GM23338 (cell line): ENCODE results near the gene TCERG1L. TPM values are rescaled to one million over a fixed set of nuclear protein-coding genes. Genes with fewer than 3 reads are reported as not detected.

ENCODE experiments used
- ATAC-seq: fragments of 200-7000 bp; cut with Tn5 transposase; 3 replicates; pipeline ENCODE4 v1.9.1; 2020
- DNase-seq: peaks from one replicate; pipeline ENCODE4 v3.0.0-alpha.2; 2015; ENCODE audit warnings: low spot score
- H2AFZ ChIP-seq: fragments of 200-600 bp; sonication (generic); 2 replicates; pipeline ENCODE4 v1.8.0; 2016; ENCODE audit warnings: antibody characterized with exemption, mild to moderate bottlenecking, moderate library complexity
- H3F3A ChIP-seq: fragments of 200-600 bp; sonication (generic); replicated peaks from 2 replicates; pipeline ENCODE4 v1.8.0; 2017; ENCODE audit warnings: antibody characterized with exemption, mixed run types, low read depth
- H3K27ac ChIP-seq: fragments of 200-600 bp; sonication (generic); 2 replicates; pipeline ENCODE4 v1.6.1; 2016; ENCODE audit warnings: low read depth
- H3K27me3 ChIP-seq: fragments of 200-600 bp; sonication (generic); 2 replicates; pipeline ENCODE4 v1.8.0; 2016; ENCODE audit warnings: mild to moderate bottlenecking, mixed run types, moderate library complexity; ENCODE audit not compliant: insufficient read depth
- H3K36me3 ChIP-seq: fragments of 200-600 bp; sonication (generic); 2 replicates; pipeline ENCODE4 v1.8.0; 2016; ENCODE audit warnings: mild to moderate bottlenecking; ENCODE audit not compliant: insufficient read depth
- H3K4me1 ChIP-seq: fragments of 200-600 bp; sonication (generic); 2 replicates; pipeline ENCODE4 v1.8.0; 2016; ENCODE audit warnings: mild to moderate bottlenecking, moderate library complexity; ENCODE audit not compliant: insufficient read depth
- H3K4me2 ChIP-seq: fragments of 200-600 bp; sonication (generic); 2 replicates; pipeline ENCODE4 v1.7.1; 2017; ENCODE audit warnings: mixed run types
- H3K4me3 ChIP-seq: fragments of 200-600 bp; sonication (generic); 2 replicates; pipeline ENCODE4 v1.6.1; 2016; ENCODE audit warnings: mixed run types
- H3K79me2 ChIP-seq: fragments of 200-600 bp; sonication (generic); replicated peaks from 2 replicates; pipeline ENCODE4 v1.8.0; 2017; ENCODE audit warnings: mild to moderate bottlenecking; ENCODE audit not compliant: insufficient read depth
- H3K9me2 ChIP-seq: fragments of 200-600 bp; sonication (generic); 2 replicates; pipeline ENCODE4 v1.8.0; 2017; ENCODE audit not compliant: insufficient read depth
- H4K20me1 ChIP-seq: fragments of 200-600 bp; sonication (generic); replicated peaks from 2 replicates; pipeline ENCODE4 v1.8.0; 2017; ENCODE audit warnings: mild to moderate bottlenecking; ENCODE audit not compliant: insufficient read depth
- H3K27ac Mint-ChIP-seq: 2 replicates; pipeline ENCODE4 v1.8.0; 2020; ENCODE audit warnings: inconsistent platforms, mild to moderate bottlenecking, moderate library complexity, mixed read lengths
- H3K27me3 Mint-ChIP-seq: 3 replicates; pipeline ENCODE4 v1.8.0; 2022; ENCODE audit warnings: low read depth, mild to moderate bottlenecking, moderate library complexity, mixed read lengths, inconsistent platforms; ENCODE audit not compliant: insufficient read depth, poor library complexity
- H3K36me3 Mint-ChIP-seq: 3 replicates; pipeline ENCODE4 v1.8.0; 2021; ENCODE audit warnings: low read depth, mild to moderate bottlenecking, inconsistent platforms, moderate library complexity, mixed read lengths
- H3K4me1 Mint-ChIP-seq: 3 replicates; pipeline ENCODE4 v1.8.0; 2020; ENCODE audit warnings: mild to moderate bottlenecking, inconsistent platforms, mixed read lengths
- H3K4me3 Mint-ChIP-seq: 3 replicates; pipeline ENCODE4 v1.8.0; 2021; ENCODE audit warnings: moderate library complexity, mild to moderate bottlenecking, inconsistent platforms, mixed read lengths
- H3K9me3 Mint-ChIP-seq: 3 replicates; pipeline ENCODE4 v1.8.0; 2020; ENCODE audit warnings: moderate library complexity, mild to moderate bottlenecking, inconsistent platforms, mixed read lengths
- CREB1 ChIP-seq: fragments of 250-450 bp; sonication (Bioruptor Pico); IDR thresholded peaks from 2 replicates; pipeline ENCODE4 v1.5.0; 2020; ENCODE audit warnings: low read depth, mild to moderate bottlenecking, moderate library complexity
- EZH2 ChIP-seq: fragments of 200-600 bp; sonication (generic); IDR thresholded peaks from one replicate; pipeline ENCODE4 v1.8.0; 2017; ENCODE audit warnings: antibody characterized with exemption, mild to moderate bottlenecking, low read depth; ENCODE audit not compliant: unreplicated experiment
- EZH2phosphoT487 ChIP-seq: fragments of 200-600 bp; sonication (generic); IDR thresholded peaks from one replicate; pipeline ENCODE4 v1.8.1; 2018; ENCODE audit warnings: antibody characterized with exemption; ENCODE audit not compliant: unreplicated experiment
- JUNB ChIP-seq: IDR thresholded peaks from one replicate; pipeline ENCODE4 v1.6.1; 2016; ENCODE audit warnings: antibody characterized with exemption; ENCODE audit not compliant: unreplicated experiment
- NANOG ChIP-seq: IDR thresholded peaks from 2 replicates; pipeline ENCODE4 v1.6.1; 2016; ENCODE audit warnings: antibody characterized with exemption, borderline replicate concordance
- POLR2AphosphoS5 ChIP-seq: IDR thresholded peaks from 2 replicates; pipeline ENCODE4 v1.6.1; 2016; ENCODE audit warnings: antibody characterized with exemption, low read depth
- STAT1 ChIP-seq: IDR thresholded peaks from one replicate; pipeline ENCODE4 v1.6.1; 2016; ENCODE audit warnings: antibody characterized with exemption; ENCODE audit not compliant: unreplicated experiment
- ZNF114 ChIP-seq: fragments of 250-450 bp; sonication (Bioruptor Pico); IDR thresholded peaks from 2 replicates; pipeline ENCODE4 v1.5.0; 2020; ENCODE audit warnings: mild to moderate bottlenecking, moderate library complexity
- ZNF331 ChIP-seq: fragments of 250-450 bp; sonication (Bioruptor Pico); IDR thresholded peaks from 2 replicates; pipeline ENCODE4 v1.5.0; 2020; ENCODE audit warnings: low read depth, mild to moderate bottlenecking, moderate library complexity
- polyA plus RNA-seq: library from polyadenylated mRNA; unstranded; fragments of >200 nt; fragmentation: Nextera tagmentation; extraction: Ambion mirVana; gene quantifications from 2 replicates; pipeline ENCODE4 v1.2.1, GENCODE V29; 2016
- total RNA-seq: library from RNA; depleted of rRNA; stranded (reverse); fragments of >200 nt; shearing (Covaris generic); gene quantifications from 2 replicates; pipeline ENCODE4 v1.2.3, GENCODE V29; 2014
- TF ChIP-seq, protein P1 (sequence below): IDR thresholded peaks from one replicate; pipeline ENCODE4 v1.6.1; 2018; ENCODE audit warnings: antibody characterized with exemption; ENCODE audit not compliant: unreplicated experiment
- TF ChIP-seq, protein P2 (sequence below), 2 experiments: fragments of 200-600 bp in 1 of 2; sonication (generic) in 1 of 2; conservative IDR thresholded peaks; 2 replicates each; pipeline versions ENCODE4 v1.5.1 to v1.6.1; 2016 to 2017; ENCODE audit warnings: antibody characterized with exemption in 2 of 2, low read depth in 2 of 2, mild to moderate bottlenecking in 2 of 2, moderate library complexity in 1 of 2
- TF ChIP-seq, protein P3 (sequence below): fragments of 250-450 bp; sonication (Bioruptor Pico); IDR thresholded peaks from 2 replicates; pipeline ENCODE4 v1.5.0; 2020; ENCODE audit warnings: mild to moderate bottlenecking, moderate library complexity
- TF ChIP-seq, protein P4 (sequence below): IDR thresholded peaks from 2 replicates; pipeline ENCODE4 v1.6.1; 2016; ENCODE audit warnings: antibody characterized with exemption

The TCERG1L gene
- total and polyA plus RNA-seq, 2 experiments from 2014 or later = 3.9 to 5.5 TPM

DNA sequence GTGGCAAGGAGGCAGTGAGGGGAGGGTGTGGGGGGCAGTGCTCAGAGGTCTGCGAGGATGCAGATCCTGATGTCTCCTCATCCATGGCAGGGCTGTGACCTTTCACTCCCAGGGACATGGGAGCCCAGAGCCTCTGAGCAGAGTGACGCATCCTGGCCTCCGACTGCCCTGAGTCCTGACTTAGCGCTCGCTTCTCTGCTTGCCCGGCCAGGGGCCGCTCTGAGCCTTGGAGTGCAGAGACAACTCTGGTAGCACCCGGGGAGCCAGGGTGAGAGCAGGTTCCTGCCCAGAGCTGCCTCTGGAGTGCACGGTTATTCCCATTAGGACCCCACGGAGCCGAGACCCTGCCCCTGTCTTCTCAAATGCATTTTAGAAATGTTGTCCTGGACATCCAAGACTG lies 188.0 kb downstream of the TCERG1L start:
- no peak overlapping the region for H3K4me3 Mint-ChIP-seq
- no peak overlapping the region for H3K27ac Mint-ChIP-seq
- H3K36me3 Mint-ChIP-seq = peaks cover 30% of the 10 kb centered on the region

More for the DNA sequence above, 188.0 kb downstream of the TCERG1L start:
- ATAC-seq (no peak), DNase-seq (no peak)
- H2AFZ ChIP-seq = no peak overlapping the region
- H3F3A ChIP-seq = no peaks in the 10 kb centered on the region
- no peak overlapping the region for H3K27ac ChIP-seq
- H3K27me3 Mint-ChIP-seq = peaks cover 5% of the 10 kb centered on the region
- H3K4me2 ChIP-seq = no peak overlapping the region
- H3K36me3 ChIP-seq = no peaks in the 10 kb centered on the region
- H4K20me1 ChIP-seq = no peaks in the 10 kb centered on the region
- H3K4me1 ChIP-seq = no peaks in the 10 kb centered on the region
- no peaks in the 10 kb centered on the region for H3K27me3 ChIP-seq
- H3K9me2 ChIP-seq = no peaks in the 10 kb centered on the region
- H3K79me2 ChIP-seq = no peaks in the 10 kb centered on the region
- H3K4me3 ChIP-seq = no peak overlapping the region
- peaks cover 93% of the 10 kb centered on the region for H3K9me3 Mint-ChIP-seq
- H3K4me1 Mint-ChIP-seq = peaks cover 13% of the 10 kb centered on the region; the same call in 2 of the 3 replicates
- TF ChIP-seq EZH2phosphoT487 (no peak), JUNB (no peak), CREB1 (CRISPR knock-in tag) (no peak), POLR2AphosphoS5 (no peak), STAT1 (no peak), EZH2 (no peak), ZNF114 (CRISPR knock-in tag) (no peak), ZNF331 (CRISPR knock-in tag) (no peak), NANOG (no peak)
- TF ChIP-seq, protein P1, sequence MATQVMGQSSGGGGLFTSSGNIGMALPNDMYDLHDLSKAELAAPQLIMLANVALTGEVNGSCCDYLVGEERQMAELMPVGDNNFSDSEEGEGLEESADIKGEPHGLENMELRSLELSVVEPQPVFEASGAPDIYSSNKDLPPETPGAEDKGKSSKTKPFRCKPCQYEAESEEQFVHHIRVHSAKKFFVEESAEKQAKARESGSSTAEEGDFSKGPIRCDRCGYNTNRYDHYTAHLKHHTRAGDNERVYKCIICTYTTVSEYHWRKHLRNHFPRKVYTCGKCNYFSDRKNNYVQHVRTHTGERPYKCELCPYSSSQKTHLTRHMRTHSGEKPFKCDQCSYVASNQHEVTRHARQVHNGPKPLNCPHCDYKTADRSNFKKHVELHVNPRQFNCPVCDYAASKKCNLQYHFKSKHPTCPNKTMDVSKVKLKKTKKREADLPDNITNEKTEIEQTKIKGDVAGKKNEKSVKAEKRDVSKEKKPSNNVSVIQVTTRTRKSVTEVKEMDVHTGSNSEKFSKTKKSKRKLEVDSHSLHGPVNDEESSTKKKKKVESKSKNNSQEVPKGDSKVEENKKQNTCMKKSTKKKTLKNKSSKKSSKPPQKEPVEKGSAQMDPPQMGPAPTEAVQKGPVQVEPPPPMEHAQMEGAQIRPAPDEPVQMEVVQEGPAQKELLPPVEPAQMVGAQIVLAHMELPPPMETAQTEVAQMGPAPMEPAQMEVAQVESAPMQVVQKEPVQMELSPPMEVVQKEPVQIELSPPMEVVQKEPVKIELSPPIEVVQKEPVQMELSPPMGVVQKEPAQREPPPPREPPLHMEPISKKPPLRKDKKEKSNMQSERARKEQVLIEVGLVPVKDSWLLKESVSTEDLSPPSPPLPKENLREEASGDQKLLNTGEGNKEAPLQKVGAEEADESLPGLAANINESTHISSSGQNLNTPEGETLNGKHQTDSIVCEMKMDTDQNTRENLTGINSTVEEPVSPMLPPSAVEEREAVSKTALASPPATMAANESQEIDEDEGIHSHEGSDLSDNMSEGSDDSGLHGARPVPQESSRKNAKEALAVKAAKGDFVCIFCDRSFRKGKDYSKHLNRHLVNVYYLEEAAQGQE = no peak
- TF ChIP-seq, protein P2, sequence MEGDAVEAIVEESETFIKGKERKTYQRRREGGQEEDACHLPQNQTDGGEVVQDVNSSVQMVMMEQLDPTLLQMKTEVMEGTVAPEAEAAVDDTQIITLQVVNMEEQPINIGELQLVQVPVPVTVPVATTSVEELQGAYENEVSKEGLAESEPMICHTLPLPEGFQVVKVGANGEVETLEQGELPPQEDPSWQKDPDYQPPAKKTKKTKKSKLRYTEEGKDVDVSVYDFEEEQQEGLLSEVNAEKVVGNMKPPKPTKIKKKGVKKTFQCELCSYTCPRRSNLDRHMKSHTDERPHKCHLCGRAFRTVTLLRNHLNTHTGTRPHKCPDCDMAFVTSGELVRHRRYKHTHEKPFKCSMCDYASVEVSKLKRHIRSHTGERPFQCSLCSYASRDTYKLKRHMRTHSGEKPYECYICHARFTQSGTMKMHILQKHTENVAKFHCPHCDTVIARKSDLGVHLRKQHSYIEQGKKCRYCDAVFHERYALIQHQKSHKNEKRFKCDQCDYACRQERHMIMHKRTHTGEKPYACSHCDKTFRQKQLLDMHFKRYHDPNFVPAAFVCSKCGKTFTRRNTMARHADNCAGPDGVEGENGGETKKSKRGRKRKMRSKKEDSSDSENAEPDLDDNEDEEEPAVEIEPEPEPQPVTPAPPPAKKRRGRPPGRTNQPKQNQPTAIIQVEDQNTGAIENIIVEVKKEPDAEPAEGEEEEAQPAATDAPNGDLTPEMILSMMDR (conservative IDR thresholded peaks at IDR 0.05; ENCODE audit: low read depth in 2 of 2) = no peak
- TF ChIP-seq, protein P3, sequence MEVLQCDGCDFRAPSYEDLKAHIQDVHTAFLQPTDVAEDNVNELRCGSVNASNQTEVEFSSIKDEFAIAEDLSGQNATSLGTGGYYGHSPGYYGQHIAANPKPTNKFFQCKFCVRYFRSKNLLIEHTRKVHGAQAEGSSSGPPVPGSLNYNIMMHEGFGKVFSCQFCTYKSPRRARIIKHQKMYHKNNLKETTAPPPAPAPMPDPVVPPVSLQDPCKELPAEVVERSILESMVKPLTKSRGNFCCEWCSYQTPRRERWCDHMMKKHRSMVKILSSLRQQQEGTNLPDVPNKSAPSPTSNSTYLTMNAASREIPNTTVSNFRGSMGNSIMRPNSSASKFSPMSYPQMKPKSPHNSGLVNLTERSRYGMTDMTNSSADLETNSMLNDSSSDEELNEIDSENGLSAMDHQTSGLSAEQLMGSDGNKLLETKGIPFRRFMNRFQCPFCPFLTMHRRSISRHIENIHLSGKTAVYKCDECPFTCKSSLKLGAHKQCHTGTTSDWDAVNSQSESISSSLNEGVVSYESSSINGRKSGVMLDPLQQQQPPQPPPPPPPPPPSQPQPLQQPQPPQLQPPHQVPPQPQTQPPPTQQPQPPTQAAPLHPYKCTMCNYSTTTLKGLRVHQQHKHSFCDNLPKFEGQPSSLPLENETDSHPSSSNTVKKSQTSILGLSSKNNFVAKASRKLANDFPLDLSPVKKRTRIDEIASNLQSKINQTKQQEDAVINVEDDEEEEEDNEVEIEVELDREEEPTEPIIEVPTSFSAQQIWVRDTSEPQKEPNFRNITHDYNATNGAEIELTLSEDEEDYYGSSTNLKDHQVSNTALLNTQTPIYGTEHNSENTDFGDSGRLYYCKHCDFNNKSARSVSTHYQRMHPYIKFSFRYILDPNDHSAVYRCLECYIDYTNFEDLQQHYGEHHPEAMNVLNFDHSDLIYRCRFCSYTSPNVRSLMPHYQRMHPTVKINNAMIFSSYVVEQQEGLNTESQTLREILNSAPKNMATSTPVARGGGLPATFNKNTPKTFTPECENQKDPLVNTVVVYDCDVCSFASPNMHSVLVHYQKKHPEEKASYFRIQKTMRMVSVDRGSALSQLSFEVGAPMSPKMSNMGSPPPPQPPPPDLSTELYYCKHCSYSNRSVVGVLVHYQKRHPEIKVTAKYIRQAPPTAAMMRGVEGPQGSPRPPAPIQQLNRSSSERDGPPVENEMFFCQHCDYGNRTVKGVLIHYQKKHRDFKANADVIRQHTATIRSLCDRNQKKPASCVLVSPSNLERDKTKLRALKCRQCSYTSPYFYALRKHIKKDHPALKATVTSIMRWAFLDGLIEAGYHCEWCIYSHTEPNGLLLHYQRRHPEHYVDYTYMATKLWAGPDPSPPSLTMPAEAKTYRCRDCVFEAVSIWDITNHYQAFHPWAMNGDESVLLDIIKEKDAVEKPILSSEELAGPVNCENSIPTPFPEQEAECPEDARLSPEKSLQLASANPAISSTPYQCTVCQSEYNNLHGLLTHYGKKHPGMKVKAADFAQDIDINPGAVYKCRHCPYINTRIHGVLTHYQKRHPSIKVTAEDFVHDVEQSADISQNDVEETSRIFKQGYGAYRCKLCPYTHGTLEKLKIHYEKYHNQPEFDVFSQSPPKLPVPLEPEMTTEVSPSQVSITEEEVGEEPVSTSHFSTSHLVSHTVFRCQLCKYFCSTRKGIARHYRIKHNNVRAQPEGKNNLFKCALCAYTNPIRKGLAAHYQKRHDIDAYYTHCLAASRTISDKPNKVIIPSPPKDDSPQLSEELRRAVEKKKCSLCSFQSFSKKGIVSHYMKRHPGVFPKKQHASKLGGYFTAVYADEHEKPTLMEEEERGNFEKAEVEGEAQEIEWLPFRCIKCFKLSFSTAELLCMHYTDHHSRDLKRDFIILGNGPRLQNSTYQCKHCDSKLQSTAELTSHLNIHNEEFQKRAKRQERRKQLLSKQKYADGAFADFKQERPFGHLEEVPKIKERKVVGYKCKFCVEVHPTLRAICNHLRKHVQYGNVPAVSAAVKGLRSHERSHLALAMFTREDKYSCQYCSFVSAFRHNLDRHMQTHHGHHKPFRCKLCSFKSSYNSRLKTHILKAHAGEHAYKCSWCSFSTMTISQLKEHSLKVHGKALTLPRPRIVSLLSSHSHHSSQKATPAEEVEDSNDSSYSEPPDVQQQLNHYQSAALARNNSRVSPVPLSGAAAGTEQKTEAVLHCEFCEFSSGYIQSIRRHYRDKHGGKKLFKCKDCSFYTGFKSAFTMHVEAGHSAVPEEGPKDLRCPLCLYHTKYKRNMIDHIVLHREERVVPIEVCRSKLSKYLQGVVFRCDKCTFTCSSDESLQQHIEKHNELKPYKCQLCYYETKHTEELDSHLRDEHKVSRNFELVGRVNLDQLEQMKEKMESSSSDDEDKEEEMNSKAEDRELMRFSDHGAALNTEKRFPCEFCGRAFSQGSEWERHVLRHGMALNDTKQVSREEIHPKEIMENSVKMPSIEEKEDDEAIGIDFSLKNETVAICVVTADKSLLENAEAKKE (CRISPR knock-in tag) = no peak
- TF ChIP-seq, protein P4, sequence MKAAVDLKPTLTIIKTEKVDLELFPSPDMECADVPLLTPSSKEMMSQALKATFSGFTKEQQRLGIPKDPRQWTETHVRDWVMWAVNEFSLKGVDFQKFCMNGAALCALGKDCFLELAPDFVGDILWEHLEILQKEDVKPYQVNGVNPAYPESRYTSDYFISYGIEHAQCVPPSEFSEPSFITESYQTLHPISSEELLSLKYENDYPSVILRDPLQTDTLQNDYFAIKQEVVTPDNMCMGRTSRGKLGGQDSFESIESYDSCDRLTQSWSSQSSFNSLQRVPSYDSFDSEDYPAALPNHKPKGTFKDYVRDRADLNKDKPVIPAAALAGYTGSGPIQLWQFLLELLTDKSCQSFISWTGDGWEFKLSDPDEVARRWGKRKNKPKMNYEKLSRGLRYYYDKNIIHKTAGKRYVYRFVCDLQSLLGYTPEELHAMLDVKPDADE = no peak
